Muscle of leg (tissue), 11 donors: ENCODE results near the gene LTC4S. TPM values are rescaled to one million over a fixed set of nuclear protein-coding genes. Genes with fewer than 3 reads are reported as not detected.

Experiments
- DNase-seq: peaks from one replicate; pipeline ENCODE4 v3.0.0; 2013
- H3K27ac ChIP-seq: one replicate; pipeline ENCODE4 v1.5.1; 2013; ENCODE audit warnings: mild to moderate bottlenecking, low read length, control low read depth
- H3K27me3 ChIP-seq: one replicate; pipeline ENCODE4 v1.6.1; 2013; ENCODE audit warnings: low read length; ENCODE audit not compliant: control insufficient read depth, insufficient read depth
- H3K36me3 ChIP-seq: one replicate; pipeline ENCODE4 v1.6.1; 2013; ENCODE audit warnings: low read length; ENCODE audit not compliant: control insufficient read depth, insufficient read depth
- H3K4me1 ChIP-seq: one replicate; pipeline ENCODE4 v1.6.1; 2013; ENCODE audit warnings: low read length; ENCODE audit not compliant: control insufficient read depth, insufficient read depth
- H3K4me3 ChIP-seq: one replicate; pipeline ENCODE4 v1.5.1; 2013; ENCODE audit warnings: low read length, control low read depth
- H3K9me3 ChIP-seq: replicated peaks from 2 replicates; pipeline ENCODE4 v1.6.1; 2013; ENCODE audit warnings: low read depth, low read length; ENCODE audit not compliant: control insufficient read depth
- WGBS: methylation state at CpG from one replicate; pipeline ENCODE4 v1.1.5; 2013; ENCODE audit warnings: missing lambda C conversion rate; ENCODE audit not compliant: insufficient coverage; 5-methylcytosine and 5-hydroxymethylcytosine counted together
- polyA plus RNA-seq, 8 donors: library from polyadenylated mRNA; unstranded; fragments of 120-200 nt; gene quantifications; one replicate each; pipeline versions ENCODE4 v1.2.1 to v1.2.3, GENCODE V29; 2013; ENCODE audit warnings: inconsistent platforms in 1 of 8, low replicate concordance in 1 of 8; ENCODE audit not compliant: insufficient read length in 8 of 8, insufficient read depth in 1 of 8
- total RNA-seq: library from RNA; stranded (reverse); fragments of 120-200 nt; gene quantifications from one replicate; pipeline ENCODE4 v1.2.4, GENCODE V29; 2013

LTC4S gene
- total and polyA plus RNA-seq, 9 donors, result 2.3 to 4.6 (median 3.2) TPM

GRCh38 chr5:179825655-179826182 lies 31.9 kb downstream of the LTC4S start:
- Histone ChIP-seq H3K4me3 (no peak overlapping the region), H3K9me3 (no peaks in the 10 kb centered on the region), H3K36me3 (peaks cover 69% of the 10 kb centered on the region), H3K27ac (no peak overlapping the region), H3K4me1 (peaks cover 7% of the 10 kb centered on the region), H3K27me3 (no peaks in the 10 kb centered on the region)
- 91% methylated on average over 11 of the region's 13 CpGs for WGBS
- no peak for DNase-seq

GRCh38 chr5:179827680-179828079 lies 33.9 kb downstream of the LTC4S start:
- Histone ChIP-seq H3K36me3 (peaks cover 83% of the 10 kb centered on the region), H3K9me3 (no peaks in the 10 kb centered on the region), H3K27me3 (no peaks in the 10 kb centered on the region), H3K4me3 (no peak overlapping the region), H3K4me1 (peaks cover 2% of the 10 kb centered on the region), H3K27ac (peak overlapping the region; percentile 7)
- DNase-seq, result peak; percentile 39
- 61% methylated on average over 8 of the region's 9 CpGs for WGBS

GRCh38 chr5:179828756-179829421 lies 35.1 kb downstream of the LTC4S start:
- 83% methylated on average over 1 of the region's 3 CpGs for WGBS
- H3K9me3 ChIP-seq, result no peaks in the 10 kb centered on the region
- no peaks in the 10 kb centered on the region for H3K4me1 ChIP-seq
- no peak overlapping the region for H3K27ac ChIP-seq
- no peak for DNase-seq
- no peaks in the 10 kb centered on the region for H3K27me3 ChIP-seq
- H3K4me3 ChIP-seq, result no peak overlapping the region
- peaks cover 87% of the 10 kb centered on the region for H3K36me3 ChIP-seq

GRCh38 chr5:179829732-179830435 lies 36.1 kb downstream of the LTC4S start:
- peaks cover 81% of the 10 kb centered on the region for H3K36me3 ChIP-seq
- no peak overlapping the region for H3K4me3 ChIP-seq
- no peaks in the 10 kb centered on the region for H3K27me3 ChIP-seq
- H3K27ac ChIP-seq, result no peak overlapping the region
- 94% methylated on average over 2 of the region's 7 CpGs for WGBS
- no peaks in the 10 kb centered on the region for H3K9me3 ChIP-seq
- no peak for DNase-seq
- no peaks in the 10 kb centered on the region for H3K4me1 ChIP-seq

GRCh38 chr5:179830818-179831468 lies 37.2 kb downstream of the LTC4S start:
- Histone ChIP-seq H3K27ac (no peak overlapping the region), H3K27me3 (no peaks in the 10 kb centered on the region), H3K4me1 (no peaks in the 10 kb centered on the region), H3K36me3 (peaks cover 72% of the 10 kb centered on the region), H3K9me3 (no peaks in the 10 kb centered on the region), H3K4me3 (no peak overlapping the region)
- no peak for DNase-seq
- WGBS, result 96% methylated on average over 5 of the region's 7 CpGs

GRCh38 chr5:179832039-179832745 lies 38.4 kb downstream of the LTC4S start:
- no peaks in the 10 kb centered on the region for H3K27me3 ChIP-seq
- H3K9me3 ChIP-seq, result no peaks in the 10 kb centered on the region
- H3K4me1 ChIP-seq, result no peaks in the 10 kb centered on the region
- H3K36me3 ChIP-seq, result peaks cover 73% of the 10 kb centered on the region
- no peak overlapping the region for H3K4me3 ChIP-seq
- 91% methylated on average over 19 of the region's 20 CpGs for WGBS
- DNase-seq, result no peak
- H3K27ac ChIP-seq, result no peak overlapping the region

- Histone ChIP-seq H3K27me3 (no peaks in the 10 kb centered on the region), H3K4me1 (no peaks in the 10 kb centered on the region), H3K27ac (no peak overlapping the region), H3K36me3 (peaks cover 75% of the 10 kb centered on the region), H3K4me3 (no peak overlapping the region), H3K9me3 (no peaks in the 10 kb centered on the region)
- no peak for DNase-seq
- WGBS, result 86% methylated on average over 21 of the region's 23 CpGs
These were observed 39.4 kb downstream of the LTC4S start for GRCh38 chr5:179833056-179833708.

- H3K9me3 ChIP-seq, result no peaks in the 10 kb centered on the region
- peaks cover 80% of the 10 kb centered on the region for H3K36me3 ChIP-seq
- H3K27me3 ChIP-seq, result no peaks in the 10 kb centered on the region
- no peak overlapping the region for H3K4me3 ChIP-seq
- H3K27ac ChIP-seq, result no peak overlapping the region
- WGBS, result no CpG with 5 or more reads among the region's 3 CpGs
- no peaks in the 10 kb centered on the region for H3K4me1 ChIP-seq
- DNase-seq, result no peak
These were observed 39.9 kb downstream of the LTC4S start for GRCh38 chr5:179833709-179834070.

GRCh38 chr5:179834120-179834519 lies 40.3 kb downstream of the LTC4S start:
- Histone ChIP-seq H3K27me3 (no peaks in the 10 kb centered on the region), H3K36me3 (peaks cover 78% of the 10 kb centered on the region), H3K27ac (no peak overlapping the region), H3K4me1 (no peaks in the 10 kb centered on the region), H3K4me3 (no peak overlapping the region), H3K9me3 (no peaks in the 10 kb centered on the region)
- WGBS, result no CpG with 5 or more reads among the region's 8 CpGs
- no peak for DNase-seq
